ENCODE data around the gene TAS2R30. TPM values are rescaled to one million over a fixed set of nuclear protein-coding genes. Genes with fewer than 3 reads are reported as not detected.
A peak's percentile ranks its signal among the peaks of the same experiment; 100 is the strongest.

The TAS2R30 gene
- polyA plus RNA-seq (ENCODE audit: insufficient read length in 4 of 4) = under 1 TPM; 0.10 to 0.29 (median 0.15) TPM

GRCh38 chr12:11134305-11134704 lies at the start of gene TAS2R30:
TSS of gene TAS2R30 (minus strand) at chr12:11134644. CDS start at chr12:11134244, 400 bp downstream.
- DNase-seq (ENCODE audit: low read depth in 4 of 4, low spot score in 3 of 4) = no peak

- no peak for DNase-seq (ENCODE audit: low read depth in 4 of 4, low spot score in 3 of 4)
Measured at GRCh38 chr12:11183011-11183410, 48.6 kb upstream of the TAS2R30 start.

- DNase-seq (ENCODE audit: low read depth in 4 of 4, low spot score in 3 of 4) = no peak
Measured at GRCh38 chr12:11182529-11182928, 48.1 kb upstream of the TAS2R30 start.

- DNase-seq (ENCODE audit: low read depth in 4 of 4, low spot score in 3 of 4) = no peak
Measured at GRCh38 chr12:11178250-11178649, 43.8 kb upstream of the TAS2R30 start.

GRCh38 chr12:11174022-11174421 lies 39.6 kb upstream of the TAS2R30 start:
- no peak for DNase-seq (ENCODE audit: low read depth in 4 of 4, low spot score in 3 of 4)

GRCh38 chr12:11171969-11172675 lies 37.7 kb upstream of the TAS2R30 start:
- DNase-seq (ENCODE audit: low read depth in 4 of 4, low spot score in 3 of 4) = peak; percentile 30 to 53 (median 34)

GRCh38 chr12:11171145-11171968 lies 36.9 kb upstream of the TAS2R30 start, which contains the start of gene SMIM10L1:
TSS of gene SMIM10L1 (plus strand) at chr12:11171194. CDS start at chr12:11171357, 163 bp downstream.
- DNase-seq (ENCODE audit: low read depth in 4 of 4, low spot score in 3 of 4) = peak; percentile 83 to 92 (median 88)

GRCh38 chr12:11170810-11171144 lies 36.3 kb upstream of the TAS2R30 start:
- DNase-seq (ENCODE audit: low read depth in 4 of 4, low spot score in 3 of 4) = no peak

- DNase-seq (ENCODE audit: low read depth in 4 of 4, low spot score in 3 of 4) = no peak
Measured at GRCh38 chr12:11166300-11166699, 31.9 kb upstream of the TAS2R30 start.

GRCh38 chr12:11164384-11164783 lies 29.9 kb upstream of the TAS2R30 start:
- DNase-seq (ENCODE audit: low read depth in 4 of 4, low spot score in 3 of 4) = no peak

- DNase-seq (ENCODE audit: low read depth in 4 of 4, low spot score in 3 of 4) = no peak
Measured at GRCh38 chr12:11162502-11162901, 28.1 kb upstream of the TAS2R30 start.

GRCh38 chr12:11158885-11159444 lies 24.5 kb upstream of the TAS2R30 start:
- DNase-seq (ENCODE audit: low read depth in 4 of 4, low spot score in 3 of 4) = no peak

- DNase-seq (ENCODE audit: low read depth in 4 of 4, low spot score in 3 of 4) = no peak
Measured at GRCh38 chr12:11154400-11154925, 20.0 kb upstream of the TAS2R30 start.

GRCh38 chr12:11152725-11153124 lies 18.3 kb upstream of the TAS2R30 start:
- no peak for DNase-seq (ENCODE audit: low read depth in 4 of 4, low spot score in 3 of 4)

- no peak for DNase-seq (ENCODE audit: low read depth in 4 of 4, low spot score in 3 of 4)
Measured at GRCh38 chr12:11150832-11151231, 16.4 kb upstream of the TAS2R30 start.

- DNase-seq (ENCODE audit: low read depth in 4 of 4, low spot score in 3 of 4) = no peak
Measured at GRCh38 chr12:11147420-11147819, 13.0 kb upstream of the TAS2R30 start.

GRCh38 chr12:11144297-11144696 lies 9.9 kb upstream of the TAS2R30 start:
- DNase-seq (ENCODE audit: low read depth in 4 of 4, low spot score in 3 of 4) = no peak

GRCh38 chr12:11143352-11143751 lies 8.9 kb upstream of the TAS2R30 start:
- no peak for DNase-seq (ENCODE audit: low read depth in 4 of 4, low spot score in 3 of 4)

- no peak for DNase-seq (ENCODE audit: low read depth in 4 of 4, low spot score in 3 of 4)
Measured at GRCh38 chr12:11136075-11136474, 1.6 kb upstream of the TAS2R30 start.

- DNase-seq (ENCODE audit: low read depth in 4 of 4, low spot score in 3 of 4) = no peak
Measured at GRCh38 chr12:11133816-11134215, 628 bp downstream of the TAS2R30 start.

GRCh38 chr12:11133162-11133561 lies 1.3 kb downstream of the TAS2R30 start:
- no peak for DNase-seq (ENCODE audit: low read depth in 4 of 4, low spot score in 3 of 4)

All from left renal pelvis (tissue), 4 donors.